ENCODE results near the gene MFSD11.

The MFSD11 gene

GRCh38 chr17:76716146-76716838, 21.6 kb upstream of the MFSD11 start:
- Histone ChIP-seq H2AK5ac (ENCODE audit: low read length, severe bottlenecking) (peak overlapping the region; percentile 76), H3K4me3 (ENCODE audit: insufficient read depth in 1 of 2, low read depth in 1 of 2, low read length in 2 of 2) (peak overlapping the region in 1 of 2 experiments; percentile 59), H2BK5ac (ENCODE audit: low read depth, low read length, poor library complexity, severe bottlenecking) (peak overlapping the region; percentile 19), H3K23ac (ENCODE audit: low read length in 2 of 2) (no peak overlapping the region), H3K14ac (ENCODE audit: low read length in 2 of 2) (no peak overlapping the region), H3K27me3 (ENCODE audit: control insufficient read depth in 1 of 2, insufficient read depth in 1 of 2, low read length in 2 of 2) (no peaks in the 10 kb centered on the region), H3K4me1 (ENCODE audit: control insufficient read depth, insufficient read depth, low read depth, low read length) (peaks cover 13% of the 10 kb centered on the region), H3K18ac (ENCODE audit: low read depth in 1 of 2, low read length in 2 of 2) (peak overlapping the region; percentile 68 to 85), H3K9me3 (ENCODE audit: control insufficient read depth, low read length) (no peaks in the 10 kb centered on the region), H4K91ac (ENCODE audit: low read length) (no peak overlapping the region), H2AFZ (ENCODE audit: low read depth, low read length) (no peak overlapping the region), H3K36me3 (ENCODE audit: control insufficient read depth in 1 of 2, insufficient read depth in 2 of 2, low read depth in 1 of 2, low read length in 2 of 2) (peaks cover 53 to 72% of the 10 kb centered on the region in 2 experiments), H2BK15ac (ENCODE audit: low read depth, poor library complexity, severe bottlenecking) (no peak overlapping the region), H4K8ac (ENCODE audit: low read length) (no peak overlapping the region), H3K79me1 (replicated peaks; ENCODE audit: low read length, poor library complexity, severe bottlenecking) (peaks cover 36% of the 10 kb centered on the region), H3K4me2 (ENCODE audit: low read length, poor library complexity, severe bottlenecking) (no peak overlapping the region), H2BK12ac (ENCODE audit: low read length in 2 of 2) (peak overlapping the region in 1 of 2 experiments; percentile 37), H3K4ac (ENCODE audit: low read depth in 1 of 2, low read length in 2 of 2) (no peak overlapping the region), H3K27ac (ENCODE audit: low read length, poor library complexity, severe bottlenecking) (peak overlapping the region; percentile 96), H3K9ac (ENCODE audit: low read length) (peak overlapping the region; percentile 90), H2BK120ac (ENCODE audit: low read depth, low read length) (no peak overlapping the region)
- WGBS = 61% methylated on average over 11 of the region's 13 CpGs
- DNase-seq = peak; percentile 100

- peak; percentile 94 for DNase-seq
- Histone ChIP-seq H3K18ac (ENCODE audit: low read depth in 1 of 2, low read length in 2 of 2) (peak overlapping the region; percentile 68 to 85), H2BK5ac (ENCODE audit: low read depth, low read length, poor library complexity, severe bottlenecking) (peak overlapping the region; percentile 19), H2BK120ac (ENCODE audit: low read depth, low read length) (no peak overlapping the region), H2AFZ (ENCODE audit: low read depth, low read length) (no peak overlapping the region), H3K27me3 (ENCODE audit: control insufficient read depth in 1 of 2, insufficient read depth in 1 of 2, low read length in 2 of 2) (no peaks in the 10 kb centered on the region), H3K36me3 (ENCODE audit: control insufficient read depth in 1 of 2, insufficient read depth in 2 of 2, low read depth in 1 of 2, low read length in 2 of 2) (peaks cover 59 to 77% of the 10 kb centered on the region in 2 experiments), H3K27ac (ENCODE audit: low read length, poor library complexity, severe bottlenecking) (peak overlapping the region; percentile 96), H3K9ac (ENCODE audit: low read length) (peak overlapping the region; percentile 90), H3K79me1 (replicated peaks; ENCODE audit: low read length, poor library complexity, severe bottlenecking) (peaks cover 40% of the 10 kb centered on the region), H3K23ac (ENCODE audit: low read length in 2 of 2) (no peak overlapping the region), H3K14ac (ENCODE audit: low read length in 2 of 2) (no peak overlapping the region), H3K4me1 (ENCODE audit: control insufficient read depth, insufficient read depth, low read depth, low read length) (peaks cover 12% of the 10 kb centered on the region), H2AK5ac (ENCODE audit: low read length, severe bottlenecking) (peak overlapping the region; percentile 76), H3K4ac (ENCODE audit: low read depth in 1 of 2, low read length in 2 of 2) (no peak overlapping the region), H2BK12ac (ENCODE audit: low read length in 2 of 2) (no peak overlapping the region), H4K91ac (ENCODE audit: low read length) (no peak overlapping the region), H4K8ac (ENCODE audit: low read length) (no peak overlapping the region), H2BK15ac (ENCODE audit: low read depth, poor library complexity, severe bottlenecking) (no peak overlapping the region), H3K4me2 (ENCODE audit: low read length, poor library complexity, severe bottlenecking) (no peak overlapping the region), H3K4me3 (ENCODE audit: insufficient read depth in 1 of 2, low read depth in 1 of 2, low read length in 2 of 2) (peak overlapping the region in 1 of 2 experiments; percentile 59), H3K9me3 (ENCODE audit: control insufficient read depth, low read length) (no peaks in the 10 kb centered on the region)
- WGBS = 17% methylated on average over 4 of the region's 6 CpGs
Measured at GRCh38 chr17:76716839-76717215, 21.1 kb upstream of the MFSD11 start.

DNA sequence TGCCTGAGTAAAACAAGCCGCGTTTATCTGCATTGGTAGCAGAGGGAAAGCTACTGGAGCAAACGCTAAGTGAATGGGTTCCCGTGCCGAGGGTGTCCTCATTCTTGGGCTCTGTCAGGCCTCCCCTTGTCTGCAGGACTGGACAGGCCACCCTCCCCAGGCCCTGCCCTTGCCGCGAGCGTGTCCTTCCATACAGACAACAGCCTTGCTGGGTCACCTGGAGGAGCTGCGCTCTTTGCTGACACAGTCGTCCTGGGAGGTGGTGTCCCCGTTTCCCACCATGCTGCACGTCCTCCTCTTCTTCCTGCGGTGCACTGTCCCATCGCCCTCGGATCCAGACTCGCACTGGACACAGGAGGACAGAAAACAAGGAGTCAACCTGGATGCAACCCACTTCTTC, 19.4 kb upstream of the MFSD11 start:
- Histone ChIP-seq H3K23ac (ENCODE audit: low read length in 2 of 2) (no peak overlapping the region), H3K9me3 (ENCODE audit: control insufficient read depth, low read length) (no peaks in the 10 kb centered on the region), H4K8ac (ENCODE audit: low read length) (no peak overlapping the region), H3K14ac (ENCODE audit: low read length in 2 of 2) (no peak overlapping the region), H3K9ac (ENCODE audit: low read length) (no peak overlapping the region), H3K27me3 (ENCODE audit: control insufficient read depth in 1 of 2, insufficient read depth in 1 of 2, low read length in 2 of 2) (no peaks in the 10 kb centered on the region), H2BK15ac (ENCODE audit: low read depth, poor library complexity, severe bottlenecking) (peak overlapping the region; percentile 20), H3K79me1 (replicated peaks; ENCODE audit: low read length, poor library complexity, severe bottlenecking) (peaks cover 38% of the 10 kb centered on the region), H2AK5ac (ENCODE audit: low read length, severe bottlenecking) (peak overlapping the region; percentile 2), H2BK12ac (ENCODE audit: low read length in 2 of 2) (no peak overlapping the region), H2BK120ac (ENCODE audit: low read depth, low read length) (no peak overlapping the region), H3K4me3 (ENCODE audit: insufficient read depth in 1 of 2, low read depth in 1 of 2, low read length in 2 of 2) (no peak overlapping the region), H2BK5ac (ENCODE audit: low read depth, low read length, poor library complexity, severe bottlenecking) (no peak overlapping the region), H3K4ac (ENCODE audit: low read depth in 1 of 2, low read length in 2 of 2) (no peak overlapping the region), H2AFZ (ENCODE audit: low read depth, low read length) (no peak overlapping the region), H3K4me1 (ENCODE audit: control insufficient read depth, insufficient read depth, low read depth, low read length) (peaks cover 12% of the 10 kb centered on the region), H4K91ac (ENCODE audit: low read length) (peak overlapping the region; percentile 28), H3K36me3 (ENCODE audit: control insufficient read depth in 1 of 2, insufficient read depth in 2 of 2, low read depth in 1 of 2, low read length in 2 of 2) (peaks cover 67 to 82% of the 10 kb centered on the region in 2 experiments), H3K18ac (ENCODE audit: low read depth in 1 of 2, low read length in 2 of 2) (no peak overlapping the region), H3K27ac (ENCODE audit: low read length, poor library complexity, severe bottlenecking) (no peak overlapping the region), H3K4me2 (ENCODE audit: low read length, poor library complexity, severe bottlenecking) (no peak overlapping the region)
- no peak for DNase-seq
- 96% methylated on average over 16 of the region's 16 CpGs for WGBS

DNA sequence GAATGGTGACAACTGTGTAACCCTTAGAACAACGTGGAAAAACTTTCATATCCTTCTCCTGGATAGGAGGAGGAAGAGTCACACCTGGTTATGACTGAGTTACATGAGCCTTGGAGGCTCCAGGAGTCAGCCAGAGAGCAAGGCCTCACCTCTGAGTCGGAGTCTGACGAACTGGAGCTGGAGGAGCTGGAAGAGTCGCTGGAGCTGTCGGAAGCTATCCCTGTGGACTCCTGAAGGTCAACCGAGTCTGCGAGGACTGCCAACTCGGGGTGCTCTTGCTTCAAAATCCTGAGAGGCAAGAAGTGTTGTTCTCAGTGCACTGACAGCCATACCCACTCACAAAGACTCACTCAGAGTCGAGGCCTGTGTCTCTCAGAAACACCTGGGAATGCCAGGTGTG, 17.7 kb upstream of the MFSD11 start:
- Histone ChIP-seq H3K27me3 (ENCODE audit: control insufficient read depth in 1 of 2, insufficient read depth in 1 of 2, low read length in 2 of 2) (no peaks in the 10 kb centered on the region), H3K79me1 (replicated peaks; ENCODE audit: low read length, poor library complexity, severe bottlenecking) (peaks cover 32% of the 10 kb centered on the region), H3K4me2 (ENCODE audit: low read length, poor library complexity, severe bottlenecking) (no peak overlapping the region), H3K4ac (ENCODE audit: low read depth in 1 of 2, low read length in 2 of 2) (no peak overlapping the region), H2BK12ac (ENCODE audit: low read length in 2 of 2) (no peak overlapping the region), H2AK5ac (ENCODE audit: low read length, severe bottlenecking) (no peak overlapping the region), H4K91ac (ENCODE audit: low read length) (no peak overlapping the region), H3K27ac (ENCODE audit: low read length, poor library complexity, severe bottlenecking) (no peak overlapping the region), H4K8ac (ENCODE audit: low read length) (no peak overlapping the region), H3K9ac (ENCODE audit: low read length) (no peak overlapping the region), H2BK5ac (ENCODE audit: low read depth, low read length, poor library complexity, severe bottlenecking) (no peak overlapping the region), H3K9me3 (ENCODE audit: control insufficient read depth, low read length) (no peaks in the 10 kb centered on the region), H2BK120ac (ENCODE audit: low read depth, low read length) (no peak overlapping the region), H3K4me1 (ENCODE audit: control insufficient read depth, insufficient read depth, low read depth, low read length) (peaks cover 16% of the 10 kb centered on the region), H3K36me3 (ENCODE audit: control insufficient read depth in 1 of 2, insufficient read depth in 2 of 2, low read depth in 1 of 2, low read length in 2 of 2) (peaks cover 68 to 85% of the 10 kb centered on the region in 2 experiments), H3K18ac (ENCODE audit: low read depth in 1 of 2, low read length in 2 of 2) (no peak overlapping the region), H2AFZ (ENCODE audit: low read depth, low read length) (no peak overlapping the region), H3K4me3 (ENCODE audit: insufficient read depth in 1 of 2, low read depth in 1 of 2, low read length in 2 of 2) (no peak overlapping the region), H2BK15ac (ENCODE audit: low read depth, poor library complexity, severe bottlenecking) (no peak overlapping the region), H3K14ac (ENCODE audit: low read length in 2 of 2) (no peak overlapping the region), H3K23ac (ENCODE audit: low read length in 2 of 2) (no peak overlapping the region)
- WGBS = 97% methylated on average over 9 of the region's 9 CpGs
- DNase-seq = no peak
